IMR-90 (cell line): ENCODE data around the gene PARP1. TPM values are rescaled to one million over a fixed set of nuclear protein-coding genes. Genes with fewer than 3 reads are reported as not detected.

Experiments
- ATAC-seq: fragments of 200-7000 bp; cut with Tn5 transposase; 2 replicates; pipeline ENCODE4 v1.9.1; 2020; ENCODE audit warnings: low read depth, mild to moderate bottlenecking, moderate library complexity
- BruUV-seq: library from RNA; stranded (reverse); fragments of 400-500 nt; replicated peaks from 2 replicates; lab custom pipeline; 2021; lab: Mats Ljungman, UMichigan
- CTCF ChIA-PET: fragments of 300-600 bp; formaldehyde crosslinking; extraction: SDS; loops from one replicate; lab custom pipeline; 2021; ENCODE audit warnings: antibody characterized with exemption; lab: Yijun Ruan, JAX
- POLR2A ChIA-PET: fragments of 300-600 bp; sonication (Branson Sonifier 250); formaldehyde crosslinking; loops from one replicate; lab custom pipeline; 2022; ENCODE audit warnings: antibody characterized with exemption; ENCODE audit not compliant: unreplicated experiment; lab: Charles Lee
- DNase-seq: peaks from one replicate; pipeline ENCODE4 v3.0.0; 2013
- H2AFZ ChIP-seq: replicated peaks from 2 replicates; pipeline ENCODE3; 2013; ENCODE audit warnings: low read length, mild to moderate bottlenecking; ENCODE audit not compliant: poor library complexity
- H2AK5ac ChIP-seq: 2 replicates; pipeline ENCODE4 v1.6.1; 2013; ENCODE audit warnings: low read depth, low read length, inconsistent platforms
- H2AK9ac ChIP-seq: replicated peaks from 2 replicates; pipeline ENCODE3; 2013; ENCODE audit warnings: mild to moderate bottlenecking, low read depth, low read length, moderate library complexity; ENCODE audit not compliant: poor library complexity
- H2BK120ac ChIP-seq: 2 replicates; pipeline ENCODE4 v1.6.1; 2013; ENCODE audit warnings: low read depth, low read length, inconsistent platforms
- H2BK15ac ChIP-seq: 3 replicates; pipeline ENCODE4 v1.6.1; 2013; ENCODE audit warnings: low read depth, low read length, inconsistent platforms
- H2BK20ac ChIP-seq: 2 replicates; pipeline ENCODE4 v1.6.1; 2013; ENCODE audit warnings: low read depth, mild to moderate bottlenecking, inconsistent platforms, low read length, moderate library complexity
- H2BK5ac ChIP-seq: 2 replicates; pipeline ENCODE4 v1.6.1; 2013; ENCODE audit warnings: mild to moderate bottlenecking, low read depth, low read length, inconsistent platforms; ENCODE audit not compliant: poor library complexity, severe bottlenecking
- H3K14ac ChIP-seq: replicated peaks from 2 replicates; pipeline ENCODE4 v1.6.1; 2013; ENCODE audit warnings: low read depth, low read length, inconsistent platforms
- H3K18ac ChIP-seq: 2 replicates; pipeline ENCODE4 v1.6.1; 2013; ENCODE audit warnings: low read depth, low read length, control low read depth
- H3K23ac ChIP-seq: 2 replicates; pipeline ENCODE4 v1.6.1; 2013; ENCODE audit warnings: low read depth, low read length, inconsistent platforms
- H3K27ac ChIP-seq: 2 replicates; pipeline ENCODE4 v1.5.1; 2013; ENCODE audit warnings: mild to moderate bottlenecking, control low read depth, low read length; ENCODE audit not compliant: insufficient read depth
- H3K27me3 ChIP-seq: 2 replicates; pipeline ENCODE4 v1.6.1; 2013; ENCODE audit warnings: low read length; ENCODE audit not compliant: control insufficient read depth, insufficient read depth
- H3K36me3 ChIP-seq: 2 replicates; pipeline ENCODE4 v1.6.1; 2013; ENCODE audit warnings: low read length, mixed read lengths; ENCODE audit not compliant: control insufficient read depth, insufficient read depth
- H3K4ac ChIP-seq: 2 replicates; pipeline ENCODE4 v1.6.1; 2013; ENCODE audit warnings: low read depth, low read length, inconsistent platforms
- H3K4me1 ChIP-seq: 2 replicates; pipeline ENCODE4 v1.6.1; 2013; ENCODE audit warnings: low read length, mixed read lengths; ENCODE audit not compliant: control insufficient read depth, insufficient read depth
- H3K4me2 ChIP-seq: 2 replicates; pipeline ENCODE4 v1.6.1; 2013; ENCODE audit warnings: low read depth, mild to moderate bottlenecking, control low read depth, low read length, moderate library complexity
- H3K4me3 ChIP-seq: 2 replicates; pipeline ENCODE4 v1.5.1; 2013; ENCODE audit warnings: low read depth, mild to moderate bottlenecking, control low read depth, low read length, moderate library complexity; ENCODE audit not compliant: insufficient read depth
- H3K56ac ChIP-seq: 2 replicates; pipeline ENCODE4 v1.6.1; 2013; ENCODE audit warnings: low read length, inconsistent platforms; ENCODE audit not compliant: insufficient read depth; ENCODE audit errors: extremely low read depth
- H3K79me1 ChIP-seq, 2 experiments: 2 replicates each; pipeline ENCODE4 v1.6.1; 2013; ENCODE audit warnings: low read length in 2 of 2, inconsistent platforms in 1 of 2, low read depth in 1 of 2
- H3K9ac ChIP-seq: 2 replicates; pipeline ENCODE4 v1.6.1; 2013; ENCODE audit warnings: low read depth, low read length, control low read depth
- H3K9me1 ChIP-seq: 2 replicates; pipeline ENCODE4 v1.6.1; 2013; ENCODE audit warnings: low read length, inconsistent platforms; ENCODE audit not compliant: insufficient read depth
- H3K9me3 ChIP-seq: 2 replicates; pipeline ENCODE4 v1.6.1; 2013; ENCODE audit warnings: low read length; ENCODE audit not compliant: control insufficient read depth, insufficient read depth
- H4K20me1 ChIP-seq: 2 replicates; pipeline ENCODE4 v1.6.1; 2013; ENCODE audit warnings: low read length, inconsistent platforms; ENCODE audit not compliant: insufficient read depth
- H4K5ac ChIP-seq: 2 replicates; pipeline ENCODE4 v1.6.1; 2013; ENCODE audit warnings: mild to moderate bottlenecking, low read depth, low read length, control low read depth
- H4K8ac ChIP-seq, 2 experiments: 2 replicates each; pipeline ENCODE4 v1.6.1; 2013; ENCODE audit warnings: low read depth in 2 of 2, low read length in 2 of 2, control low read depth in 1 of 2, inconsistent platforms in 1 of 2
- H4K91ac ChIP-seq: 2 replicates; pipeline ENCODE4 v1.6.1; 2013; ENCODE audit warnings: low read depth, low read length, inconsistent platforms; ENCODE audit not compliant: insufficient read depth
- BHLHE40 ChIP-seq: fragments of 150-350 bp; IDR thresholded peaks from 2 replicates; pipeline ENCODE4 v1.6.1; 2016; ENCODE audit warnings: mild to moderate bottlenecking, low read depth, low read length
- CEBPB ChIP-seq: IDR thresholded peaks from 2 replicates; pipeline ENCODE4 v1.6.1; 2012; ENCODE audit warnings: low read depth, low read length, improper control_type of control experiment
- CHD1 ChIP-seq: IDR thresholded peaks from 2 replicates; pipeline ENCODE4 v1.6.1; 2012; ENCODE audit warnings: low read depth, low read length, improper control_type of control experiment
- CTCF ChIP-seq: conservative IDR thresholded peaks from 2 replicates; pipeline ENCODE4 v1.5.1; 2012; ENCODE audit warnings: mild to moderate bottlenecking, low read depth, low read length, improper control_type of control experiment
- ELK1 ChIP-seq: fragments of 150-350 bp; IDR thresholded peaks from 2 replicates; pipeline ENCODE4 v1.6.1; 2016; ENCODE audit warnings: low read depth, mild to moderate bottlenecking, low read length, moderate library complexity, borderline replicate concordance
- FOS ChIP-seq: fragments of 150-350 bp; IDR thresholded peaks from 2 replicates; pipeline ENCODE4 v1.6.1; 2016; ENCODE audit warnings: low read depth, low read length
- MAFK ChIP-seq: IDR thresholded peaks from 2 replicates; pipeline ENCODE4 v1.6.1; 2012; ENCODE audit warnings: low read depth, low read length, improper control_type of control experiment
- MAZ ChIP-seq: IDR thresholded peaks from 2 replicates; pipeline ENCODE4 v1.6.1; 2012; ENCODE audit warnings: low read depth, mild to moderate bottlenecking, low read length, improper control_type of control experiment, moderate library complexity, borderline replicate concordance
- NFE2L2 ChIP-seq: fragments of 150-350 bp; IDR thresholded peaks from 2 replicates; pipeline ENCODE4 v1.6.1; 2016; ENCODE audit warnings: low read depth, mild to moderate bottlenecking, low read length
- POLR2A ChIP-seq: IDR thresholded peaks from 2 replicates; pipeline ENCODE4 v1.6.1; 2012; ENCODE audit warnings: mild to moderate bottlenecking, low read depth, low read length
- RAD21 ChIP-seq: IDR thresholded peaks from 2 replicates; pipeline ENCODE4 v1.6.1; 2012; ENCODE audit warnings: low read length, improper control_type of control experiment
- RFX5 ChIP-seq: IDR thresholded peaks from 2 replicates; pipeline ENCODE4 v1.8.0; 2012; ENCODE audit warnings: low read depth, mild to moderate bottlenecking, low read length, moderate library complexity
- SMC3 ChIP-seq: fragments of 150-350 bp; IDR thresholded peaks from 2 replicates; pipeline ENCODE4 v1.6.1; 2016; ENCODE audit warnings: low read depth, mild to moderate bottlenecking, antibody characterized with exemption, low read length, moderate library complexity
- WGBS, 2 experiments: methylation state at CpG; one replicate each; pipeline versions ENCODE4 v1.1.5 to v1.1.7; 2013; ENCODE audit warnings: missing lambda C conversion rate in 2 of 2; ENCODE audit not compliant: insufficient read length in 1 of 2; ENCODE audit errors: extremely low coverage in 2 of 2; 5-methylcytosine and 5-hydroxymethylcytosine counted together
- dilution Hi-C: fragments of 300-500 bp; cut with HindIII; formaldehyde crosslinking; loops from one replicate; pipeline ENCODE4 v1.14.3; 2018; ENCODE audit warnings: low sequenced_read_pairs; ENCODE audit not compliant: unreplicated experiment
- in situ Hi-C: fragments of 300-500 bp; cut with MboI; formaldehyde crosslinking; loops from 3 replicates; pipeline ENCODE4 v1.14.3; 2019; ENCODE audit warnings: low sequenced_read_pairs, inconsistent platforms, mixed read lengths
- intact Hi-C: fragments of 100-400 bp; cut with micrococcal nuclease; formaldehyde crosslinking; loops from 2 replicates; pipeline ENCODE4 v1.10.0; 2022
- polyA plus RNA-seq, 3 experiments: library from polyadenylated mRNA; depleted of rRNA; stranded (reverse); fragments of >200 nt; gene quantifications; 2 replicates each; pipeline ENCODE4 v1.2.3, GENCODE V29; 2012; ENCODE audit warnings: low replicate concordance in 1 of 3
- total RNA-seq: library from RNA; depleted of rRNA; stranded (reverse); fragments of >200 nt; gene quantifications from 2 replicates; pipeline ENCODE4 v1.2.3, GENCODE V29; 2012

The PARP1 gene
- total and polyA plus RNA-seq, 2 of the 4 experiments (the other 2 are of a cell fraction): 86.5 to 105 TPM

- Histone ChIP-seq H3K9ac (no peak overlapping the region), H2AK9ac (no peak overlapping the region), H3K56ac (no peak overlapping the region), H4K91ac (no peak overlapping the region), H3K27ac (no peak overlapping the region), H3K9me3 (no peaks in the 10 kb centered on the region), H3K18ac (no peak overlapping the region), H2AK5ac (no peak overlapping the region), H4K8ac (no peak overlapping the region), H4K20me1 (no peaks in the 10 kb centered on the region), H3K79me1 (peaks cover 5 to 9% of the 10 kb centered on the region in 2 experiments; a peak in 3 of 4 replicates), H3K4me2 (no peak overlapping the region), H2BK20ac (no peak overlapping the region), H3K14ac (no peak overlapping the region), H2BK15ac (no peak overlapping the region), H3K4me1 (peaks cover 4% of the 10 kb centered on the region), H2BK5ac (no peak overlapping the region), H2AFZ (no peak overlapping the region), H3K36me3 (no peaks in the 10 kb centered on the region), H3K4ac (no peak overlapping the region), H3K9me1 (peaks cover 2% of the 10 kb centered on the region; the same call in 1 of the 2 replicates), H4K5ac (no peak overlapping the region), H3K23ac (no peak overlapping the region), H3K27me3 (peaks cover 4% of the 10 kb centered on the region), H3K4me3 (no peak overlapping the region), H2BK120ac (no peak overlapping the region)
- WGBS, 2 experiments: no CpG with 5 or more reads among the region's 2 CpGs
- dilution Hi-C loops (no loop called here), in situ Hi-C loops (no loop called here), intact Hi-C loops (no loop called here)
- BruUV-seq: no TSS peak
- TF ChIP-seq CEBPB: no peak
- no peak for TF ChIP-seq CTCF
- TF ChIP-seq ELK1: no peak
- no peak for TF ChIP-seq MAFK
- no peak for TF ChIP-seq NFE2L2
- no peak for TF ChIP-seq CHD1
- TF ChIP-seq FOS: no peak
- no peak for TF ChIP-seq POLR2A
- TF ChIP-seq BHLHE40: no peak
- TF ChIP-seq MAZ: no peak
- no peak for TF ChIP-seq RFX5
- TF ChIP-seq RAD21: no peak
- TF ChIP-seq SMC3: no peak
- CTCF ChIA-PET: no interaction called here
- no peak for ATAC-seq
- POLR2A ChIA-PET: no interaction called here
- no peak for DNase-seq
These were observed 95.8 kb downstream of the PARP1 start for GRCh38 chr1:226312065-226312464.
